NCI-H2171 (cell line): ENCODE measurements around the gene SKOR1.
A peak's percentile ranks its signal among the peaks of the same experiment; 100 is the strongest.

ENCODE experiments used
- DNase-seq: peaks from one replicate; lab custom pipeline; 2025; lab: John Stamatoyannopoulos, UW

SKOR1 gene

DNA sequence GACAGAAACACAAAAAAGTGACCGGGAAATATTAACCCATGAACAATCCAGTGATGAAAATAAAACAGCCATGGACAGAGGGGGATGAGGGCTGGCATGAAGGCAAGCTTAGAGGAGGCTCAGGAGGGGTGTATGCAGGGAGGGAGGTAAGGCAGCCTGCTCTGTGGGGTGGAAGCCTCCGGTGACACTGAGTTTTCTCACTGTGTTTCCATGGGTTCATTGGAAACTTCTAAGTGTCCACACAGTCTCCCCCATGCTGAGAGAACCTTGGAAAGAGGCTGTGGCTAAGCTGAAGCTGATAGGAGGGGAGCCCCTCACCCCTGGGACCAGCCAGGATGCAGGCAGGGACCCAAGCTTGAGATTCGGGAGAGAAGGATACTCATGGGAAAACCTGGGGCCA, 6.8 kb upstream of the SKOR1 start:
- DNase-seq = no peak

DNA sequence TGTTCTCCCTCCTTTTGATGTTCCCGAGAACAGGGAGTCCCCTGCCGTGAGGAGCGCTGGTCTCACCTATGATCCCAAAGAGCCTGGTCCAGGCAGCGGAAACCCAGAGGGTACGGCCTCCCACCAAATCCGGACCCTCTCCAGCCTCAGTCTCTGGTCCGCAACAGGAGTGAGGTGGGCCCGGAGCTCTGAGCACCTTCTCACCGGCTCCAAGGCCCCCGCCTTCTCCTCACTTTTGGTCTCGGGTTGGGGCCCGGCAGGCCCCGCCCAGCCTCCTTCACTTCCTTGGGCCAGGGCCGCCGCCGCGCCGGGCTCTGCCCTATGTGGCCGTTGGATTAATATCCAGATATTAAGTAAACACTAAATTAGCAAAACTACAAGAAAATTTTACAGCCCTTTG, 5.7 kb upstream of the SKOR1 start:
- no peak for DNase-seq

DNA sequence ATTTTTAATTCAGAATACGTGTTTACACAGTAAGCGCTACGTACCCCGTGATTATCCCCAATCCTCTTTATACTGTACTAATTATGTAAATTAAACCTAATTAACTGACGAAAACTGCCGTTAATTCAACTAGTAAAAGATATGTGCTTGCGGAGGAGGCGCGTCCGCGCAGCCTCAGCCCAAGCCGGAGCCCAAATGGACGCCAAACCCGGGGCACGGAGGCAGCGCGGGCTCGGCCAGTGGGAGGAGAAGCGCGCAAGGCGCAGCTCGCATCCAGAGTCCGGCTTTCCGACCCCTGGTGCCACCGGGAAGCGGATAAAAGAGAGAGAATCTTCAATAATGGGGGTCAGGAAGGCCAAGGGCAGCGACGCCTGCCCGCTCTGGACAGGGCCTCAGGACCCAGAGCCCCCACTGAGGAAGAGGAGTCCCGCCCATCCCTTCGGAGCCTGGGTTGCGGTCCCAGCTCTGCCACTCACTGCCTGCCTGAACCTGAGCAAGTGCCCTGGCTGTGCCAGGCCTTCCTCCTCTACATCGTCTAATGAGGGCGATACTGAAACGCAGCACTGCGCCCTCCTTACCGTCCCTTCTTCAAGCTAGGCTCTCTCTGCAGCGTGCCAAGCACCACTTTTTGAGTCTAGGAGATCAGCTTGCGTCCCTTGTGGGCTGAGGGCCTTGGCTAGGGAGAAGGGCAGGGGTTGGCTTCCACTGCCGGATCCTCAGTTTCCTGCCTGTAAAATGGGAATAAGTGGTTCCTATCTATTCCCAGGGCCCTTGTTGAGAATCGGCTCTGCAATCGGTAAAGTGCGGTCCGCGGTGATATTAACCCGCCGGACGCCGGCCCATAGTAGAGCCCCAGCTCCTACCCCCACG, 5.0 kb upstream of the SKOR1 start:
- no peak for DNase-seq

GRCh38 chr15:67820992-67821783, 4.1 kb upstream of the SKOR1 start:
- no peak for DNase-seq

DNA sequence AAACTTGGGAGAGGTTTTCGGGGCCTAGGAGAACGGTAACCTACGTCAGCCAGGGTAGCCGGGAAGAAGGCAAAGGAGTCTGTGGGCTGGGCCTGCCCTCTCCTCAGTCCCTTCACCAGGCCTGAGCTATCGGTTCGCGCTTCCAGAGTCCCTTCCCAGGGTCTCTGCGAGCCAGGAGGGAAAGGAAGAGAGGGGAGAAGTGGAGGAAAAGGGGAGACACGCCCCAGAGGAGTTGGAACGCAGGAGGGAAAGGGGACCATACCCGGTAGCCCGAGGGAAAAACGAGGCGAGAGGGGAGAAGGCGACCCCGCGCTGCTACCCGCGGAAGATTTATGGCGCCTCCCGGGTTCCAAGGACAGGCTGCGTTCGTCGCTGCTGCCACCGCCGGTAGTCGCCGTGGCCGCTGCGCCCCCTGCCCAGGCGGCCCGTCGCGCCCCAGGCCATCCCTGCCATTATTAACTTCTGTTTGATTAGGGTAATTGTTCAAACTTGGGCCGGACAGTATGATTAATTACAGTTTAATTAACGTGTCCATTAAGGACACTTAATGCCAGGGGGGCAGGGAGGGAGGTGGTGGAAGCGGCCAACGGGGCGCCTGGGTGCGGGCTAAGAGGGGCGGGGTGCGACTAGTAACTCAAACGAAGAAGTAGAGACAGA, 3.4 kb upstream of the SKOR1 start:
- no peak for DNase-seq

GRCh38 chr15:67822537-67823313, 2.6 kb upstream of the SKOR1 start:
- DNase-seq = no peak

GRCh38 chr15:67823314-67824196, 1.8 kb upstream of the SKOR1 start:
- DNase-seq = peak; percentile 49

DNA sequence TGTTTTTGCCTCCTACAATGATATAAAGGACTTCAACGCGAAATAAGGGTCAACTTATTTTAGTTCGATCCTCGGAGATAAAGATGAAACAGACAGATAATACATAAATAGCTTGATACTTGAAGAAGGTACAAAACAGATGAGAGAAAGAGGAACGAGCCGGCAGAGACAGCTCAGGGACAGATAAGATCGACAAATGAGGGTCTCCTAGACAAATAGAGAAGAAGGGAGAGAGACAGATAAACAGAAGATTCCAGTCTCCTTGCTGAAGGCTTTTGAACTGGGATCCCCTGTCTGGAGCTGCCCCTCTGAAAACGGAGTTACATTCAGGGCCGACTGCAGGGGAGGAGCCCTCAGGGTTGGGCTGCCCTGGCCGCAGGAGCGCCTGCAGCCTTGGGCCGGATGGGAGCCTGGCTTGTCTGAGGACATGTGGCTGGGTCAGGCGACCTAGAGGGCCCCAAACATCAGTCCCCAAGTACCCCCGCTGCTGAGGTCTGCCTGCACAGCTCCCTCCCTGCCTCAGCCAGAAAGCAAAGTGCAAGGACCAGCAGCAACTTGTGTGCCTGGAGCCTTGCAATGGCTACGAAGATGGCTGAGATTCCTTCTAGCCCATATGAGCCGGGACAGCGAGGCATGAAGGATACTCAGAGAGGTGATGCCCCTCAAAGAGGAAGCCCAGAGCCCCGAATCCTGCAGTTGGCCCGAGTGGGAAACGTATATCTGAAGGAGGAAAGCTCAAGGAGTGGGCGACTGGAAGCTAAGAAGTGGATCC, 926 bp upstream of the SKOR1 start:
- no peak for DNase-seq

GRCh38 chr15:67825881-67826716, 790 bp downstream of the SKOR1 start:
- DNase-seq = no peak

DNA sequence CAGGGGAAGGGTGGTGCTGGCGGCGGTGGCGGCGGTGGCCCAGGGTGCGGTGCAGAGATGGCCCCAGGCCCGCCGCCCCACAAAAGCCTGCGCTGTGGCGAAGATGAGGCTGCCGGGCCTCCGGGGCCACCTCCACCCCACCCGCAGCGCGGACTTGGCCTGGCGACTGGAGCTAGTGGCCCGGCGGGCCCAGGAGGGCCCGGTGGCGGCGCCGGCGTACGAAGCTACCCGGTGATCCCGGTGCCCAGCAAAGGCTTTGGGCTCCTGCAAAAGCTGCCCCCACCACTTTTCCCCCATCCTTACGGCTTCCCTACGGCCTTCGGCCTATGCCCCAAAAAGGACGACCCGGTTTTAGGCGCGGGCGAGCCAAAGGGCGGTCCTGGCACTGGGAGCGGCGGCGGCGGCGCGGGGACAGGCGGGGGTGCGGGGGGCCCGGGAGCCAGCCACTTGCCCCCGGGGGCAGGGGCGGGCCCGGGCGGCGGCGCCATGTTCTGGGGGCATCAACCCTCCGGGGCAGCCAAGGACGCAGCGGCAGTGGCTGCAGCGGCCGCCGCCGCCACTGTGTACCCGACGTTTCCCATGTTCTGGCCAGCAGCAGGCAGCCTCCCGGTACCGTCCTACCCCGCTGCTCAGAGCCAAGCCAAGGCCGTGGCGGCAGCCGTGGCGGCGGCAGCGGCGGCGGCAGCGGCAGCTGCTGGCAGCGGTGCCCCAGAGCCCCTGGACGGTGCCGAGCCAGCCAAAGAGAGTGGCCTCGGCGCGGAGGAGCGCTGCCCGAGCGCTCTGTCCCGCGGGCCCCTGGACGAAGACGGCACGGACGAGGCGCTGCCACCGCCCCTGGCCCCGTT, 1.6 kb downstream of the SKOR1 start:
- DNase-seq = no peak

DNA sequence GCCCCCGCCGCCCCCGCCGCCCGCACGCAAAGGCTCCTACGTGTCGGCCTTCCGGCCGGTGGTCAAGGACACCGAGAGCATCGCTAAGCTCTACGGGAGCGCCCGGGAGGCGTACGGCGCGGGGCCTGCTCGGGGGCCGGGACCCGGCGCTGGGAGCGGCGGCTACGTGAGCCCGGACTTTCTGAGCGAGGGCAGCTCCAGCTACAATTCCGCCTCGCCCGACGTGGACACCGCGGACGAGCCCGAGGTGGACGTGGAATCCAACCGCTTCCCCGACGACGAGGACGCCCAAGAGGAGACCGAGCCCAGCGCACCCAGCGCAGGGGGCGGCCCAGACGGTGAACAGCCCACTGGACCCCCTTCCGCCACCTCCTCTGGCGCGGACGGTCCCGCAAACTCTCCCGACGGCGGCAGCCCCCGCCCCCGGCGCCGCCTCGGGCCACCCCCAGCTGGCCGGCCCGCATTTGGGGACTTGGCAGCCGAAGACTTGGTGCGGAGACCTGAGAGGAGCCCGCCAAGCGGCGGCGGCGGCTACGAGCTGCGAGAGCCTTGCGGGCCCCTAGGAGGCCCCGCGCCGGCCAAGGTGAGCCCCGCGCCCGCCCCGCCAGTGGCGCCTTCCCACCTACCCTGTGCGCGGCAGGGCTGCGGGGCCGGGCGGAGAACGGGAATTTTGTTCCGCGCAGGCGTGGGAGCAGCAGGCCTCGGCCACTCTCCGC, 2.4 kb downstream of the SKOR1 start:
- DNase-seq = no peak

DNA sequence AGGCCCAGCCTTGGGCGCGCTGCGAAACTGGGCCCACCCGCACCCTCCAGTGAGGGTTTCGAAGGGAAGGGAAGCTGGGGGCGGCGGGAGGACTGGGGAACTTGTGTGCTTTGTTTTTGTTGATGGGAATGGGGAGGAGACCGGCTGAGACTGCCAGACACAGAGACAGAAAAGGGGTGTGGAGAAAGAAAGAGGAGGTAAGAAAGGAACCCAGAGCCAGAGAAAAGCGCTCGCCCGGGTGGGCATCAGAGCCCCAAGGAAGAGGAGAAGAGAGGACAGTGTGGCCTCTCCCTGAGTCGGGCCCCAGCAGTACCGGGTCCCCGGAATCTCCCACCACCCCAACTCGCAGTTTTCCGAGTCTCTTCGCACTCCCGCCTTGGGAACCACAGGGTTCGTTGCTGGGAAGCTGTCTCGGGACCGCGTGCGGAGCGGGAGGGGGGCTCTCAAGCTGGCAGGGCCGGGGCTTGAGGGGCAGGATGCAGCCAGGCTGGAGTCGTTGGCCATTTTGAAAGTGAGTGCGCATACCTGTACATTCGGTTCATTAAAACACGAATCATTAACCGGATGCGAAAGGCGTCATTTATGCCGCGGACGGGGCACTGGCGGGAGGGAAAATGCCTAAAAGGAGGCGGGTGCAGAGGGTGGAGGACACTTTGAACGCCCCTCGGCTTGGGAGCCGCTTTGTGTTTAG, 3.1 kb downstream of the SKOR1 start:
- no peak for DNase-seq

DNA sequence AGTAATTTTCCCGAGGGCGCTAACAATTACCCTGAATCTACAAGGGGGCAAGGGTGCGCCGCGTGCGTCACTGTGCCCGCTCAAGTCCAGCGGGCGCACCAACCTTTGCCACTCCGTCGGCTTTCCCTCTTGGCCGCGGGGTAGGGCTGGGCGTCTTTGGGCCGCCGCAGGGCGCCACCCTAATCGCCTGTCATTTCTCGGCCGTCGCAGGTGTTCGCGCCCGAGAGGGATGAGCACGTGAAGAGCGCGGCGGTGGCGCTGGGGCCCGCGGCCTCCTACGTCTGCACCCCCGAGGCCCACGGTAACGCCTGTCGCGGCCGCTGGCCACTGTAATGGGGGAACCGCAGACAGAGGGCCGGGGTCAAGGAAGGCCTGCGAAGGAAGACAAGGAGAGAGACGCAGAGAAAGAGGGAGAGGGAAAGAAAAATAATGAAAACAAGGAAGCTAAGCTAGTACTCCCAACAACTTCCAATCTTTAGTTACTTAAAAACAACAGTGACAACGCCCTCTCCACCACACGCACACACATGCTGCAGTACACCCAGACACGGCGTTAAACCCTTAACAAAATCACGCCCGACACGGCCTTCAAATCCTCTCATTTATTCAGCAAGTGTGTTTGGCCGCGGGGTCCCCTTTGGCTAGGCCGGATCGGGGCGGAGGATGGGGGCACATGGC, 3.8 kb downstream of the SKOR1 start:
- no peak for DNase-seq

DNA sequence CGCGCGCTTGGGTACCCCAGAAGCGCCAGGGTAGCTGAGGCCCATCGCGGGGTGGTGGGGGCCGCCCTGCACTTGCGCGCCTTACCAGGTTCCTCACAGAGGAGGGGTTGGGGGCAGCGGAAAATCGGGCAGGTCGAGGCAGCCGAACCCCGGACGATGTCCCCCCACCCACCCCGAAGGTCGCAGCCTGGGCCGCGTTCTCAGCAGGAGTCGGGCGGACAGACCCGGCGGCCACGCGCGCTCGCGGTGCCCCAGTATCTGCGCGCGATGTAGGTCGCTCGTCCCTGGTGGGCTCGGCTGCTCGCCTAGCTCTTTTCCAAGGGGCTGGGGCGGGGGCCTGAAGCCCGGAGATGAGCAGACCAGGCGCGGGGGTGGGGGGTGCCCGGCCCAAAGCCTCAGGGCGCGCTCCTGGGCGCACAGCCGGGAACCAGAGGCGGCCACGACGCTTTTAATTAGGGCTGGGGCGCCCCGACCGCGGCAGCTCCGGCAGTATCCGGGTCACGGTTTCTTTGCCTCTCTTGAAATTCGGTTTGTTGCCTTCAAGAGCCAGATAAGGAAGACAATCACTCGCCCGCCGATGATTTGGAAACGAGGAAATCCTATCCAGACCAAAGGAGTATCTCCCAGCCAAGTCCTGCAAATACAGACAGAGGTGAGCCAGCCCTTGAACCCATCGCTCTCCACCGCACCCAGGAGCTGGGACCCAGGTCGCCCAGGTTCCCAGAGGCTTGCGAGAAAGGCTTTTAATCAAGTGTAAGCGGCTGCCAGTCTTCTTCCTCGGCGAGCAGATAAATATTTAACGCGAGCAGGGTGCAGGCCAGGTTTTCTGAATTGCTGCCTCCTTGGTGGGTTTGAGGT, 4.6 kb downstream of the SKOR1 start:
- DNase-seq = no peak

DNA sequence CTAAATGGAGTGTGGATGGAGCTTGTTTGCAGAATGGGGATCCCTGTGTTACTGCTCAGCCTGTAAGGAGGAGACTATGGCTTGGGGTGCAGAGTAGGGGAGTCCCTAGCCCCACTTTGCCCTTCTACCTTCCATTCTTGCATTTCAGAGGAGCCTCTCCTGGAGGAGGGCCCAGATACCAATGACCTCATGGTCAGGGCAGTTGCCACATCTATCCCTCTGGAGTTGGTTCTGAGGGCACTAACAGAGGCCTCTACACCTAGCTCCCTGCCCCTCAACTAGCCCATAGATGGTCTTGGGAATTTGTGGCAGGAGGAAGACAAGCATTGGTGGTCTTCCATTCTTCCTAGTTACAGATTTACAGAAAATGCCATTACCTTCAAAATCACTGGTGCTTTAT, 6.1 kb downstream of the SKOR1 start:
- no peak for DNase-seq
